NT2/D1 (cell line): ENCODE results near the gene RNASET2.
"Not testable (repeated sequence)": the region's sequence is repeated elsewhere in the genome, so short reads cannot be mapped to it uniquely, and the experiment has no call there.

Experiments
- DNase-seq: peaks from one replicate; pipeline ENCODE4 v3.0.0-alpha.2; 2011; ENCODE audit warnings: low read depth, low spot score
- H3K27me3 ChIP-seq: 2 replicates; pipeline ENCODE4 v1.6.0; 2011; ENCODE audit warnings: mild to moderate bottlenecking; ENCODE audit not compliant: insufficient read length, insufficient read depth
- H3K36me3 ChIP-seq: 2 replicates; pipeline ENCODE4 v1.6.1; 2011; ENCODE audit warnings: mild to moderate bottlenecking, low read length, mixed read lengths; ENCODE audit not compliant: insufficient read depth, insufficient read length
- H3K4me1 ChIP-seq: 2 replicates; pipeline ENCODE4 v1.5.1; 2011; ENCODE audit not compliant: insufficient read depth, insufficient read length
- H3K4me3 ChIP-seq: 2 replicates; pipeline ENCODE4 v1.5.1; 2011; ENCODE audit warnings: low read depth; ENCODE audit not compliant: insufficient read length
- H3K9ac ChIP-seq: 2 replicates; pipeline ENCODE4 v1.6.0; 2011; ENCODE audit warnings: low read depth; ENCODE audit not compliant: insufficient read length
- H3K9me3 ChIP-seq: 2 replicates; pipeline ENCODE4 v1.5.1; 2011; ENCODE audit warnings: mild to moderate bottlenecking, low read length; ENCODE audit not compliant: insufficient read depth
- SUZ12 ChIP-seq: IDR thresholded peaks from 2 replicates; pipeline ENCODE4 v1.6.1; 2011; ENCODE audit not compliant: insufficient read length, insufficient read depth; ENCODE audit errors: extremely low read depth
- YY1 ChIP-seq: IDR thresholded peaks from 2 replicates; pipeline ENCODE4 v1.6.1; 2011; ENCODE audit not compliant: insufficient read length, insufficient read depth
- ZNF274 ChIP-seq: IDR thresholded peaks from 2 replicates; pipeline ENCODE4 v1.6.1; 2011; ENCODE audit warnings: mild to moderate bottlenecking, low read depth, low read length

The RNASET2 gene

DNA sequence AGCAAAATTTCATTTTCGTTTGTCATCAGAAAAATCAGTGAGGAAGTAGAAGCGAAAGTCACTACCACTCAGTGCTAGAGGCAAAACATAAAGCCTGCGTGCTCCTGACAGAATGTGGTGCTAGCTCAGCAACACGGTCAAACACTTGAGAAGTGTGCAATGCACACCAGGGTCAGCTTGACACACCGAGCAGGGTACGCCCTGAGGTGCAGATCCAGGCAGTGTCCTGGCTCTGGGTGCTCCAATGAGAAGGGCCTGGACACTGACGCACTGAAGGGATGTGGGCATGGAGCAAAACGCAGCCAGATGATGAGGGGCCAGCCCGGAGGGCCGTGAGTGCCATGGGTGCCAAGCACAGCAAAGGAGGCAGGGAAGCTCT lies 5.9 kb downstream of the RNASET2 start:
- Histone ChIP-seq H3K4me3 (no peak overlapping the region), H3K27me3 (no peaks in the 10 kb centered on the region), H3K9me3 (peaks cover 19% of the 10 kb centered on the region; the same call in 1 of the 2 replicates), H3K4me1 (peaks cover 4% of the 10 kb centered on the region), H3K9ac (peak overlapping the region; percentile 44), H3K36me3 (peaks cover 3% of the 10 kb centered on the region)
- DNase-seq, result no peak
- TF ChIP-seq YY1 (no peak), ZNF274 (no peak), SUZ12 (no peak)

GRCh38 chr6:166949528-166950442 lies 6.6 kb downstream of the RNASET2 start:
- Histone ChIP-seq H3K9me3 (peaks cover 19% of the 10 kb centered on the region; the same call in 1 of the 2 replicates), H3K4me1 (peaks cover 4% of the 10 kb centered on the region), H3K36me3 (peaks cover 3% of the 10 kb centered on the region), H3K27me3 (no peaks in the 10 kb centered on the region), H3K4me3 (no peak overlapping the region), H3K9ac (peak overlapping the region; percentile 44)
- peak; percentile 85 for DNase-seq
- no peak for TF ChIP-seq YY1
- no peak for TF ChIP-seq SUZ12
- no peak for TF ChIP-seq ZNF274

DNA sequence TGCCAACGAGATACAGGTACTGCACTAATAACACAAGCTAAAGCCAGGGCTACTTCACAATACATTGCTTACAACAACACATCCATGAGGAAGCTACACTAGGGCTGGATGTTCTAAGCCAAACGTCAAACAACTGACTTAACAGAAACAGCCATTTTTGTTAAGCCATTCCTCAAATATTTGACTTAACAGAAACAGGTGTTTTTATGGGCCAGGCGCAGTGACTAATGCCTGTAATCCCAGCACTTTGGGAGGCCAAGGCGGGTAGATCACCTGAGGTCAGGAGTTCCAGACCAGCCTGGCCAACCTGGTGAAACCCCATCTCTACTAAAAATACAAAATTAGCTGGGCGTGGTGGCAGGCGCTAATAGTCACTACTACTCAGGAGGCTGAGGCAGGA lies 7.6 kb downstream of the RNASET2 start:
- H3K4me3 ChIP-seq, H3K4me1 ChIP-seq, H3K9ac ChIP-seq, H3K27me3 ChIP-seq, DNase-seq, H3K36me3 ChIP-seq: not testable (repeated sequence)
- H3K9me3 ChIP-seq, result peaks cover 19% of the 10 kb centered on the region; the same call in 1 of the 2 replicates

GRCh38 chr6:166947251-166947650 lies 9.1 kb downstream of the RNASET2 start:
- Histone ChIP-seq H3K9ac (no peak overlapping the region), H3K9me3 (peaks cover 19% of the 10 kb centered on the region; the same call in 1 of the 2 replicates), H3K27me3 (no peaks in the 10 kb centered on the region), H3K4me1 (peaks cover 4% of the 10 kb centered on the region), H3K4me3 (no peak overlapping the region), H3K36me3 (peaks cover 3% of the 10 kb centered on the region)
- TF ChIP-seq SUZ12 (no peak), YY1 (no peak), ZNF274 (no peak)
- DNase-seq, result no peak

DNA sequence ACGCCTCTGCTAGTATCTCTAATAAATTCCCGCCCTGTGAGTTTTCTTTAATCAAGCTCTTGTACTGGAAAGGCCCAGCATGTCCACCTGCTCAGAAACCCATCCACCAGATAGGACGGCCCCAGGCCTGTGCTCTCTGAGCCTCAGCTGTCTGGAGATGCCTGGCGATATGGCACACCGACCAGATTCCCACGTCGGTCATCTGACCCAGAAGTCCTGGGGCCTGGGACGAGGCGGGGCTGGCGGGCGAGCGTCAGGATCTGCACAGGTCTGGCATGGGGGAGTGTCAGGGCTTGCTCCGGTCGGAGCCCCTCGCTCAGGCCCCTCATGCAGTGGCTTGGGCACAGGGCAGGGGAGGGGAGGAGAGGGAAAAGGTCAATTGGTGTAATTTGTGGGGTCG lies 10.2 kb downstream of the RNASET2 start:
- H3K4me1 ChIP-seq, result peaks cover 4% of the 10 kb centered on the region
- no peaks in the 10 kb centered on the region for H3K36me3 ChIP-seq
- DNase-seq, result no peak
- H3K4me3 ChIP-seq, result no peak overlapping the region
- H3K9ac ChIP-seq, result no peak overlapping the region
- peaks cover 8% of the 10 kb centered on the region; the same call in 1 of the 2 replicates for H3K9me3 ChIP-seq
- TF ChIP-seq YY1 (no peak), ZNF274 (no peak), SUZ12 (no peak)
- no peaks in the 10 kb centered on the region for H3K27me3 ChIP-seq

- no peak for DNase-seq
- Histone ChIP-seq H3K9ac (no peak overlapping the region), H3K36me3 (no peaks in the 10 kb centered on the region), H3K27me3 (no peaks in the 10 kb centered on the region), H3K4me3 (no peak overlapping the region), H3K4me1 (no peaks in the 10 kb centered on the region), H3K9me3 (no peaks in the 10 kb centered on the region)
- TF ChIP-seq YY1 (no peak), ZNF274 (no peak), SUZ12 (no peak)
Observed at GRCh38 chr6:166944666-166945256, 11.6 kb downstream of the RNASET2 start.

DNA sequence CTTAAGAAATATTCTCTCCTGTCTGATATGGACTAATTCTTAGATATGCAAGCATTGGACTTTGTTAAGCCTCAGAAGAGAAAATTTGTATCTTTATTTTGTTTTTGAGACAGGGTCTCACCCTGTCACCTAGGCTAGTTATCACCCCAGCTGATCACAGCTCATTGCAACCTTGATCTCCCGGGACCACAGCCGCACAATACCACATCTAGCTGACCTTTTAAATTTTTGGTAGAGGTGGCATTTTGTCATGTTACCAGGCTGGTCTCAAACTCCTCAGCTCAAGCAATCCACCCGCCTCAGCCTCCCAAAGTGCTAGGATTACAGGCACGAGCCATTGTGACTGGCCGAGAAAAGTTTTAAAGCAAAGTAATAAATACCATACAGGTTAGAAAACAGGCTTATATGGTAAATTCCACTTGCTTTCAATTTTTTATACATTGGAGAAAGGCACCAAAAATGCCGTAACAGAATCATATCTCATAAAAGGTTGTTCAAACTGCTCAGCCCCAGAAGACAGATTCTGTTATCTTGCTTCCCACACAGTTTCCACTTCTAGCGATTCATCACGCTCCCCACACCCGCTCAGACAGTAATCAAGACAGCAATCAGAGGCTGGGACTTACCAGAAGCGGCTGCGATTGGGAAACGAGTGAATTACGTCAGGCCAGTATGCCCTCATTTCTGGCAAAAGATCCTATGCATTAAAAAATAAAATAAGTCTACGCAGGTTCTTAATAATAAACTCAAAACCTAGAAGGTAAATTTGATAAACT lies 13.8 kb downstream of the RNASET2 start:
- no peak overlapping the region for H3K4me3 ChIP-seq
- H3K9me3 ChIP-seq, result no peaks in the 10 kb centered on the region
- no peaks in the 10 kb centered on the region for H3K4me1 ChIP-seq
- no peak overlapping the region for H3K9ac ChIP-seq
- H3K27me3 ChIP-seq, result no peaks in the 10 kb centered on the region
- DNase-seq, result no peak
- TF ChIP-seq YY1 (no peak), ZNF274 (no peak), SUZ12 (no peak)
- H3K36me3 ChIP-seq, result peaks cover 7% of the 10 kb centered on the region
